PC-3 (cell line): ENCODE data around the gene ANKS1B. TPM values are rescaled to one million over a fixed set of nuclear protein-coding genes. Genes with fewer than 3 reads are reported as not detected.
A peak's percentile ranks its signal among the peaks of the same experiment; 100 is the strongest.

Source experiments
- ATAC-seq: fragments of 200-7000 bp; cut with Tn5 transposase; 2 replicates; pipeline ENCODE4 v1.9.1; 2020; ENCODE audit warnings: mild to moderate bottlenecking, moderate library complexity
- BruUV-seq: library from RNA; stranded (reverse); fragments of 400-500 nt; replicated peaks from 2 replicates; lab custom pipeline; 2021; lab: Mats Ljungman, UMichigan
- CTCF ChIA-PET: fragments of 300-600 bp; sonication (Branson Sonifier 250); formaldehyde crosslinking; loops from one replicate; lab custom pipeline; 2022; ENCODE audit warnings: antibody characterized with exemption; lab: Charles Lee
- POLR2A ChIA-PET: fragments of 300-600 bp; sonication (Branson Sonifier 250); formaldehyde crosslinking; loops from one replicate; lab custom pipeline; 2022; ENCODE audit warnings: antibody characterized with exemption; ENCODE audit not compliant: unreplicated experiment; lab: Charles Lee
- DNase-seq: peaks from one replicate; pipeline ENCODE4 v3.0.0-alpha.2; 2015
- H2AFZ ChIP-seq: fragments of 300-600 bp; sonication (generic); 2 replicates; pipeline ENCODE4 v1.6.0; 2016; ENCODE audit warnings: antibody characterized with exemption, low read length
- H3F3A ChIP-seq: fragments of 300-600 bp; sonication (generic); one replicate; pipeline ENCODE4 v1.6.0; 2017; ENCODE audit warnings: antibody characterized with exemption, low read length, control low read depth, mild to moderate bottlenecking; ENCODE audit not compliant: unreplicated experiment
- H3K27ac ChIP-seq: fragments of 300-600 bp; sonication (generic); 2 replicates; pipeline ENCODE4 v1.5.1; 2016; ENCODE audit warnings: mild to moderate bottlenecking, low read length
- H3K27me3 ChIP-seq: fragments of 300-600 bp; sonication (generic); 2 replicates; pipeline ENCODE4 v1.6.1; 2016; ENCODE audit warnings: low read length, mixed read lengths
- H3K36me3 ChIP-seq: fragments of 300-600 bp; sonication (generic); 2 replicates; pipeline ENCODE4 v1.6.1; 2016; ENCODE audit warnings: low read depth, mixed run types, low read length, mixed read lengths
- H3K4me1 ChIP-seq: fragments of 300-600 bp; sonication (generic); 2 replicates; pipeline ENCODE4 v1.5.1; 2016; ENCODE audit warnings: low read length; ENCODE audit not compliant: insufficient read depth
- H3K4me2 ChIP-seq: fragments of 300-600 bp; sonication (generic); 2 replicates; pipeline ENCODE4 v1.6.0; 2016; ENCODE audit warnings: low read length
- H3K4me3 ChIP-seq: fragments of 300-600 bp; sonication (generic); 2 replicates; pipeline ENCODE4 v1.5.1; 2016; ENCODE audit warnings: mild to moderate bottlenecking, low read length, mixed read lengths
- H3K79me2 ChIP-seq: fragments of 300-600 bp; sonication (generic); 2 replicates; pipeline ENCODE4 v1.6.1; 2017; ENCODE audit warnings: low read length, mixed read lengths
- H3K9ac ChIP-seq: fragments of 300-600 bp; sonication (generic); 2 replicates; pipeline ENCODE4 v1.6.0; 2016; ENCODE audit warnings: mild to moderate bottlenecking, low read length
- H3K9me2 ChIP-seq: fragments of 300-600 bp; sonication (generic); replicated peaks from 2 replicates; pipeline ENCODE4 v1.6.1; 2016; ENCODE audit warnings: mixed run types, low read length, mixed read lengths
- H3K9me3 ChIP-seq: fragments of 300-600 bp; sonication (generic); 2 replicates; pipeline ENCODE4 v1.6.1; 2016; ENCODE audit warnings: low read length, mixed read lengths
- H4K20me1 ChIP-seq: fragments of 300-600 bp; sonication (generic); 2 replicates; pipeline ENCODE4 v1.6.1; 2016; ENCODE audit warnings: low read length, mixed read lengths
- EZH2 ChIP-seq: fragments of 300-600 bp; sonication (generic); IDR thresholded peaks from one replicate; pipeline ENCODE4 v1.6.1; 2017; ENCODE audit warnings: antibody characterized with exemption, mild to moderate bottlenecking, low read length; ENCODE audit not compliant: unreplicated experiment
- EZH2phosphoT487 ChIP-seq: fragments of 300-600 bp; sonication (generic); IDR thresholded peaks from 2 replicates; pipeline ENCODE4 v1.6.1; 2018; ENCODE audit warnings: mild to moderate bottlenecking, antibody characterized with exemption, low read length, borderline replicate concordance
- intact Hi-C: fragments of 100-400 bp; cut with micrococcal nuclease; formaldehyde crosslinking; loops from 2 replicates; pipeline ENCODE4 v1.9.0; 2023
- total RNA-seq: library from RNA; depleted of rRNA; stranded (reverse); fragments of >200 nt; gene quantifications from 2 replicates; pipeline ENCODE4 v1.2.3, GENCODE V29; 2014
- TF ChIP-seq, protein P1 (sequence below): fragments of 300-600 bp; sonication (generic); conservative IDR thresholded peaks from 2 replicates; pipeline ENCODE4 v1.5.1; 2017; ENCODE audit warnings: antibody characterized with exemption, low read depth, mild to moderate bottlenecking, low read length

ANKS1B gene
- total RNA-seq, 1 experiment from 2014 or later, result 0.07 TPM

DNA sequence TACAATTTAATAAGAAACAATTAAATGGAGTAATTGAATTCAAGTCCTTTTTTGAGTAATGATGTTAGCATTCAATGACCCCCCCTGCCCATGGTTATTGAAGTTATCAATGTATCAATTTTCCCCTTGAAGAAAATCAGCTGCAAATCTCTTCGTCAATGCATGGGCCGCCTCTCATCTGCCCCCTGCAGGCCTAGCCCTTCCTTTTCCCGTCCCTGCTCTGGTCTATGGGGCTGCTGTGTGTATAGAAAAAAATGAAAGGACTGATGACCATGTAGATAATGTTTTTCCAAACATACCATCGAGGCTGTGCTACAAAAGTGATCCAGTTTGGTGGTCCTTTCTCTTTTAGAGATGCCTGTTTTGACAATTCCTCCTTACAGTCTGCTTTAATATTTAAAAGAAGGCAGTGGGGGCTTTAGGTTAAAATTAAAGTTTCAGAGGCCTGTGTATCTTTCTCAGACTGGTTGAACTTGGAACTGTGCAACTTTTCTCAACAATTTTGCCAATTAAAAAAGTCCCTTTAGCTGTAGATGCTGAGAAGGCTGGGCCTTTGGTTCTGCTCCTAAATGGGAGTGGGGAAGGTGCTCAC, 1241.3 kb downstream of the ANKS1B start:
- peaks cover 17% of the 10 kb centered on the region for H3K4me1 ChIP-seq
- ChIA-PET POLR2A (no interaction called here), CTCF (no interaction called here)
- 0 out of 2 replicates have a peak overlapping the region, but pooled peaks have one; percentile 43 for H2AFZ ChIP-seq
- peak; percentile 35 for DNase-seq
- TF ChIP-seq, protein P1, sequence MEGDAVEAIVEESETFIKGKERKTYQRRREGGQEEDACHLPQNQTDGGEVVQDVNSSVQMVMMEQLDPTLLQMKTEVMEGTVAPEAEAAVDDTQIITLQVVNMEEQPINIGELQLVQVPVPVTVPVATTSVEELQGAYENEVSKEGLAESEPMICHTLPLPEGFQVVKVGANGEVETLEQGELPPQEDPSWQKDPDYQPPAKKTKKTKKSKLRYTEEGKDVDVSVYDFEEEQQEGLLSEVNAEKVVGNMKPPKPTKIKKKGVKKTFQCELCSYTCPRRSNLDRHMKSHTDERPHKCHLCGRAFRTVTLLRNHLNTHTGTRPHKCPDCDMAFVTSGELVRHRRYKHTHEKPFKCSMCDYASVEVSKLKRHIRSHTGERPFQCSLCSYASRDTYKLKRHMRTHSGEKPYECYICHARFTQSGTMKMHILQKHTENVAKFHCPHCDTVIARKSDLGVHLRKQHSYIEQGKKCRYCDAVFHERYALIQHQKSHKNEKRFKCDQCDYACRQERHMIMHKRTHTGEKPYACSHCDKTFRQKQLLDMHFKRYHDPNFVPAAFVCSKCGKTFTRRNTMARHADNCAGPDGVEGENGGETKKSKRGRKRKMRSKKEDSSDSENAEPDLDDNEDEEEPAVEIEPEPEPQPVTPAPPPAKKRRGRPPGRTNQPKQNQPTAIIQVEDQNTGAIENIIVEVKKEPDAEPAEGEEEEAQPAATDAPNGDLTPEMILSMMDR, result peak; percentile 78
- no peak for TF ChIP-seq EZH2
- H3K9me2 ChIP-seq, result no peaks in the 10 kb centered on the region
- H3K36me3 ChIP-seq, result no peaks in the 10 kb centered on the region
- intact Hi-C loops, result no loop called here
- no peaks in the 10 kb centered on the region for H3K79me2 ChIP-seq
- no peaks in the 10 kb centered on the region for H3F3A ChIP-seq
- no peak overlapping the region for H3K9ac ChIP-seq
- BruUV-seq, result no TSS peak
- no peaks in the 10 kb centered on the region for H3K27me3 ChIP-seq
- no peaks in the 10 kb centered on the region for H4K20me1 ChIP-seq
- ATAC-seq, result no peak; the same call in 1 of the 2 replicates
- no peak overlapping the region for H3K4me2 ChIP-seq
- no peaks in the 10 kb centered on the region for H3K9me3 ChIP-seq
- no peak overlapping the region for H3K4me3 ChIP-seq
- H3K27ac ChIP-seq, result no peak overlapping the region

DNA sequence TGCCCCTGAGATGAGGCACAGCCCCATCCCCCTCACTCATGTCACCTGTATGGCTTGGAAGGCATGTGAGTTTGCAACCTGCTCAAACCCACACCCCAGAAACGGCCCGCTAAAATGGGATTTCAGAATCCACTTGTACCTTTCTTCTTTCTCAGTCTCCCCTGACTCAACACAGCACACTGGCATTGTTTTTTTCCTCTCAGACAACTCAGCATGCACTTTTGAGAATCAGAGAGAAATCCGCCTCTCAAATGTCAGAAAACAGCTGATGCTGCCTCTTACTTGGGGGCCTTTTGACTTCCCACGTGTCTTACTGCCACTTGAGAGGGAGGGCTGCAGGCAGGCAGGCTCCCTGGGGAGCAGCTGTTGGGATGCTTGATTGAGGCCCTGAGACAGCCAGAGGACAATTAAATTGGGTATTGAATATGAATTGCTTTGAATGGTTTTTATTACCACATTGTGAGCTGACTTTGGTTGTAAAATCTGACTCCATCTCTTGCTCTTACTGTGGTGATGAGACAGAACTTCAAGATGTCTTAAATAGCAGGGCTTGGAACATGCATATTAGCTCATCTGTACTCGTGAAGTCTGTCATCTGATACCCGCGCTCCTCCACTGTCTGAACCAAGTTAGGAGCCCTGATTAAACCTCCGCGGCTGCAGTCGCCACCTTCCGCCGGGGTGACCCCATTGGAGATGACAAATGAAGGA, 1243.0 kb downstream of the ANKS1B start:
- ATAC-seq (no peak), DNase-seq (no peak)
- Histone ChIP-seq H3K9me2 (no peaks in the 10 kb centered on the region), H3K4me1 (peaks cover 23% of the 10 kb centered on the region), H3K27me3 (no peaks in the 10 kb centered on the region), H3K9ac (peak overlapping the region; percentile 47), H3F3A (no peaks in the 10 kb centered on the region), H3K79me2 (no peaks in the 10 kb centered on the region), H3K27ac (peak overlapping the region; percentile 73), H4K20me1 (no peaks in the 10 kb centered on the region), H3K9me3 (no peaks in the 10 kb centered on the region), H3K4me2 (peak overlapping the region; percentile 50), H3K36me3 (no peaks in the 10 kb centered on the region), H3K4me3 (no peak overlapping the region), H2AFZ (peak overlapping the region; percentile 3; the same call in 1 of the 2 replicates)
- BruUV-seq, result no TSS peak
- POLR2A ChIA-PET, result no interaction called here
- intact Hi-C loops, result no loop called here
- TF ChIP-seq, protein P1, result no peak
- TF ChIP-seq EZH2phosphoT487, result no peak
- no peak for TF ChIP-seq EZH2
- CTCF ChIA-PET, result no interaction called here

DNA sequence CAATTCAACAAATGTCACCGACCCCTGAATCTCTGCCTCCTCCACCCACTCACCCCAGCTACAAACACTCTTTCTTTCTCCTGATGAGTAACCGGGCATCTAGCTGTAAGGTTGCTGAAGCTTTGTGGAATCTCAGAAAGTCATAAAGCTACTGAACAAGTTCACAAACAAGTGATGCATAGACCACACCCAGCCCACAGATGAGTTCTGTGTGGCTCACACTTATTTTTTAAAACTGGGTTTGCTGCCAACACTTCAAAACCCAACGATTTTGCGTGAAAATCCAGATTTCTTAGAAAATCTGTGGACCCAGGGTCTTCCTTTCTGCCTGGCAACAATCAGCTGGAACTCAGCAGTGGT, 1243.6 kb downstream of the ANKS1B start:
- Histone ChIP-seq H3K4me1 (peaks cover 24% of the 10 kb centered on the region), H2AFZ (peak overlapping the region; percentile 3; the same call in 1 of the 2 replicates), H3K79me2 (no peaks in the 10 kb centered on the region), H3K9me3 (no peaks in the 10 kb centered on the region), H4K20me1 (no peaks in the 10 kb centered on the region), H3K4me3 (no peak overlapping the region), H3K9me2 (no peaks in the 10 kb centered on the region), H3K9ac (peak overlapping the region; percentile 47), H3K27ac (peak overlapping the region; percentile 82), H3K4me2 (peak overlapping the region; percentile 50), H3K27me3 (no peaks in the 10 kb centered on the region), H3K36me3 (no peaks in the 10 kb centered on the region), H3F3A (no peaks in the 10 kb centered on the region)
- DNase-seq (peak; percentile 75), ATAC-seq (peak; percentile 59)
- CTCF ChIA-PET, result no interaction called here
- no TSS peak for BruUV-seq
- no peak for TF ChIP-seq EZH2
- intact Hi-C loops, result no loop called here
- POLR2A ChIA-PET, result no interaction called here
